Stimulated activated memory B cell treated with anti-CD40 and anti-IgM and Interleukin-4, amounts not matched to agents 10 μg/mL and 1 μg/mL and 100 μg/mL, for 72 hours (primary cell): ENCODE measurements around the gene SVIL.
"Not testable (repeated sequence)": the region's sequence is repeated elsewhere in the genome, so short reads cannot be mapped to it uniquely, and the experiment has no call there.

Source experiments
- ATAC-seq: fragments of 150-1000 bp; cut with Tn5 transposase; 2 replicates; pipeline ENCODE4 v1.10.0; 2021
- H3K27ac Mint-ChIP-seq: one replicate; pipeline ENCODE4 v1.8.0; 2022; ENCODE audit warnings: mild to moderate bottlenecking, mixed read lengths
- H3K27me3 Mint-ChIP-seq: one replicate; pipeline ENCODE4 v1.8.0; 2022; ENCODE audit warnings: mixed read lengths
- H3K36me3 Mint-ChIP-seq: one replicate; pipeline ENCODE4 v1.8.0; 2022; ENCODE audit warnings: mixed read lengths
- H3K4me1 Mint-ChIP-seq: one replicate; pipeline ENCODE4 v1.8.0; 2022; ENCODE audit warnings: mixed read lengths
- H3K4me3 Mint-ChIP-seq: one replicate; pipeline ENCODE4 v1.8.0; 2022; ENCODE audit warnings: mild to moderate bottlenecking, moderate library complexity, mixed read lengths
- H3K9me3 Mint-ChIP-seq: one replicate; pipeline ENCODE4 v1.8.0; 2022; ENCODE audit warnings: mixed read lengths

The SVIL gene

DNA sequence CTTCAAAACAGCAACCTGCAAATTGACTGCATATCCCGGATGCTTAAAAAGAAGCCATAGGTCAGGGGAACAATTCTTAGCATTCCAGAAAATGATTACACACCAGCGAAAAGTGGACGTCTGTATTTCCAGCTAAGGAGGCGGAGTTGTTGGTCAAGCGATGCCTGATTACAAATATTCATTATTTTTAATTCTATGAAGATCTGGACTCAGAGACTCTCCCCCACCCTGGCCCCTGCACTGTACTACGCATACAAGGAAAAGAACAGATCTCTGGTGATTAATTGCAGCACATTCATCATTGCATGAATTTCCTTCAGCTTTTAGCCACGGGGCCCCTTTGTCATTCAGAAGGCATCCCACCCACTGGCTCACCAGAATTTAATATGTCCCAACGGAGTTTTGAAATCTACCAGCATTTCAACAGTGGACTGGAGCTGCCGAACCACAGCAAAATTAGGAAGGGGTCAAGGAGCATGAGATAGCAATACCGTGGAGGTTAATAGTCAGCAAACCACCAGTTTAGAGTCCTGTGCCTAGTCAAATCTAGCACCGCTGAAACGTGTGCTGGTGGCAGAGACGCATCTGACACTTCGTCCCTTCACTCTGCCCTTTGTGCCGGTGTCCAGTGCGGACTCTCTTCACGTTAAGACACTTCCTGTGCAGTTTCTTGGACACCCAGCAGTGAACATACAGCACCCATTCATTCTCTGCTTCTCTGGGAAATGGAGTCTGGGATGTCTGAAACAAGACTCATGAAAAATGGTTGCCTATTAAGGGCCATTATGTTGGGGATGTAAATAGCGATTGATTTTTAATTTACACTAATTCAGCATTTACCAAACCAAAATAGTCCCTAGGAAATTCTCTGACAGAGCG lies 46.8 kb downstream of the SVIL start:
- H3K4me3 Mint-ChIP-seq, H3K9me3 Mint-ChIP-seq, ATAC-seq, H3K27me3 Mint-ChIP-seq, H3K27ac Mint-ChIP-seq, H3K4me1 Mint-ChIP-seq, H3K36me3 Mint-ChIP-seq: not testable (repeated sequence)

DNA sequence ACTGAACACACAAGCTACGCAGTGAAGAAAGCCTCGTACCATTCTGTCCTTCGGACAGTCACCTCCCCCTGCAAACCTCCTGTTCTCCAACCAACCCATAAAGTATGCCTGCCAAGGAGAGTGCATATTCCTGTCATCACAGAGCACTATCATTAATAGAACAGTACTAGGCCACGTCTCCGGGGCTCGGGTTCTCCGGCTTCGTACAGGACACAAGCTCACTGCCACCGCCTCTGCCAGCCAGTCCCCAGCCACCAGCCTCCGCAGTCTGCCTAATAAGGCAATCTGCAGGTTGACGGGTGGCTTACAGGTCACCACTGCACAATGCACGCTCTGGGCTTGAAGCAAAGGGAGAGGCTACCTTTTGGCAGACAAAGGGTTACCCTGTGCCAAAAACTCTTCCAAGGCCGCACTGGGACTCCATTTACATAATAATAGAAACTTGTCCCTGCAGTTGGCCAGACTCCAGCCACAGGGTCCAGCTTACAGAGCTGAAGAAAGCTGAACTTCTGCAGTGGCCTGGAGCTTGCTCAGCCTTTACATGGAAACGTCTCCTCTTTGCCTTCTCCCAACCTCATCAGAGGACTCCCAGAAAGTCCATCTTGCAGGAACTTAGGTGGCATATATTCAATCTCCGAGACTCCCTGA lies 47.5 kb downstream of the SVIL start:
- not testable (repeated sequence) for H3K9me3 Mint-ChIP-seq, H3K4me1 Mint-ChIP-seq, ATAC-seq, H3K27me3 Mint-ChIP-seq, H3K4me3 Mint-ChIP-seq, H3K27ac Mint-ChIP-seq, H3K36me3 Mint-ChIP-seq

DNA sequence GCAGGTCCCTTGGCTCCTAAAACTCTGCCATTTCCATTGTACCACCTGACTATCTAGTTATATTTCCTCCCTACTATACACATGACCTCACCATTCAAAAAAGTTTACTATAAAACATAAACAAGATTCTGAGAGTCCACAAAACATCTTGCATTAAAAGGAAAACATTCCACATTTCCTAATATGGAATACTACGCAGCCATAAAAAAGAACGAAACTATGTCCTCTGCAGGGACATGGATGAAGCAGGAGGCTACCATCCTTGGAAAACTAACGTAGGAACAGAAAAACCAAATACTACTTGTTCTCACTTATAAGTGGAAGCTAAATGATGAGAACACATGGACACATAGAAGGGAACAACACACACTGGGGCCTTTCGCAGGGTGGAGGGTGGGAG lies 48.3 kb downstream of the SVIL start:
- H3K4me3 Mint-ChIP-seq: no peak overlapping the region
- no peak for ATAC-seq
- no peaks in the 10 kb centered on the region for H3K27me3 Mint-ChIP-seq
- H3K9me3 Mint-ChIP-seq: peaks cover 3% of the 10 kb centered on the region
- no peaks in the 10 kb centered on the region for H3K36me3 Mint-ChIP-seq
- H3K4me1 Mint-ChIP-seq: no peaks in the 10 kb centered on the region
- H3K27ac Mint-ChIP-seq: no peak overlapping the region

DNA sequence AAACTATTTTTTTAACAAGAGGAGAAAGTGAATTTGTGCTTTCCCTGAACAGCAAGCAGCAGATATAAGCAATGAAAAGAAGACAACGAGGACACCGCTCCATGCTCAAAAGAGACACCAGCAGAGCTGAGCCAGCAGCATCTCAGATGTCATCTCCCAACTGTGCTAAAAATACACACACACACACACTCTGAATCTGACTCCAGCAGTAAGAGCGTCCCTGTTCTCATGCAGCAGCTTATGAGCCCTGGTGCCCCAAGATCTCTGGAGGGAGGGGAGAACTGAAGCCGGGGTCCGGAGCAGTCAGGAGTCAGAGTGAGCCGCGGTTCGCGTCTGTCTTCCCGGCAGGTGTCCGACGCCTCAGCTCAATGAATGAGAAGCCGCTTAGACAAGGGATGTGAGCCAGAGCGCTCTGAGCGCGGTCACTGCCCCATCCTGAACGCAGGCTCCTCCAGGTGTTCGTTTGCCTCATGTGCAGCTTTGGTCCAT lies 49.2 kb downstream of the SVIL start:
- H3K27ac Mint-ChIP-seq: no peak overlapping the region
- H3K27me3 Mint-ChIP-seq: no peaks in the 10 kb centered on the region
- no peak overlapping the region for H3K4me3 Mint-ChIP-seq
- no peaks in the 10 kb centered on the region for H3K36me3 Mint-ChIP-seq
- ATAC-seq: no peak
- peaks cover 3% of the 10 kb centered on the region for H3K9me3 Mint-ChIP-seq
- H3K4me1 Mint-ChIP-seq: no peaks in the 10 kb centered on the region

DNA sequence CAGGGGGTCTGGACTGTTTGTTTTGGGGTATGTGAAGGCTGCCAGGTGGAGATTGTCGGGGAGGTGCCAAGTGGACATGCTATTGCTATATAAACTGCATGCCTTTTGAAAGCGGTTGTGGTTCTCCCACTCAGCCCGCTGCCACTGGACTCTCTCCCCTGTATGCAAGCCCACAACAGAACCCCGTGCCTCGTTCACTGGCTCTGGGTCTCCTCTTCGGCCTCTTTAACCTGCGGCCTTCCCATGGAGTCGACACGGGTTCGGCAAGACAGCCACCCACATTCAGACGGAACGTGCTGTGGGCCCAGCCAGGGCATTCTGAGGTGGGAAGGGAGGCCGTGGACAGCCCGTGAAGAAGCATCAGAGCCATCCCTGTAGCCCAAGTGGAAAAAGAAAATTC lies 50.3 kb downstream of the SVIL start:
- H3K27me3 Mint-ChIP-seq: no peaks in the 10 kb centered on the region
- no peak for ATAC-seq
- H3K36me3 Mint-ChIP-seq: no peaks in the 10 kb centered on the region
- no peaks in the 10 kb centered on the region for H3K4me1 Mint-ChIP-seq
- H3K4me3 Mint-ChIP-seq: no peak overlapping the region
- peaks cover 3% of the 10 kb centered on the region for H3K9me3 Mint-ChIP-seq
- H3K27ac Mint-ChIP-seq: no peak overlapping the region

DNA sequence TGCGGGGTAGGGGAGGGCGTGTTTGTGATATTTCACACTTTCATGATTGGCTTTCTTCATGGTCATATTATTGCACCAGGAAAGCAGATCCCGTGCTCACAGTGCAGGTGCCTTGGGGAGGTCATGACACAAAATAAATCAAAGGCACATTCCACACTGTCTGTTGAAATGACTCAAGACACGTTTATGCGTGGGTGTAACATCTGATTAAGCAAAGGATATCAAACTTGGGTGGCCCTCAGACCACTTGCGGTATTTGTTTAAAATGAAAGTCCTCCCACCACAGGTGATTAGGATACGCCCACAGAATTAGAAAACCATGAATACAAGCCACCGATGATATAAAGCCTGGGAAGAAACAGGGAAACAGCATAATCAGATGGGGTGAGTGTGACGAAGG lies 51.1 kb downstream of the SVIL start:
- no peaks in the 10 kb centered on the region for H3K4me1 Mint-ChIP-seq
- no peak for ATAC-seq
- H3K4me3 Mint-ChIP-seq: no peak overlapping the region
- no peak overlapping the region for H3K27ac Mint-ChIP-seq
- no peaks in the 10 kb centered on the region for H3K36me3 Mint-ChIP-seq
- peaks cover 3% of the 10 kb centered on the region for H3K9me3 Mint-ChIP-seq
- no peaks in the 10 kb centered on the region for H3K27me3 Mint-ChIP-seq

DNA sequence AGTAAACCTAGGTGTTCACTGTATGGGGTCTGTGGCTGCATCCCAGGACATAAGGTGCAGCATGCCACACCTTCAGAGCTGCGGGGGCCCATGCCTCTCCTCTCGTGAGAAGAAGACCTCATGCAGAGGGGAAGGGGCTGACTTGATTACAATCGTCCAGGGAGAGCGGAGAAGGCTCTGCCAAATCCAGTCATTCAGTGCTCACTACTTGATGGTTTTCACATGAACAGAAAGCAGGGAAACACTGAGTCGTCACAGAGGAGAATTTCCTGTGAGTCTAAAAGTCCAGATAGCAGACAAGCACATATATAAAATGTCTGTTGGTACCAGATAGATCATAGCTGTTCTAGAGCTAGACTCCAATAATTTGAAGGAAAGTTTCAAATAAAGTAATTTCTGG lies 52.0 kb downstream of the SVIL start:
- H3K4me3 Mint-ChIP-seq, H3K9me3 Mint-ChIP-seq, ATAC-seq, H3K27ac Mint-ChIP-seq, H3K36me3 Mint-ChIP-seq, H3K4me1 Mint-ChIP-seq, H3K27me3 Mint-ChIP-seq: not testable (repeated sequence)

DNA sequence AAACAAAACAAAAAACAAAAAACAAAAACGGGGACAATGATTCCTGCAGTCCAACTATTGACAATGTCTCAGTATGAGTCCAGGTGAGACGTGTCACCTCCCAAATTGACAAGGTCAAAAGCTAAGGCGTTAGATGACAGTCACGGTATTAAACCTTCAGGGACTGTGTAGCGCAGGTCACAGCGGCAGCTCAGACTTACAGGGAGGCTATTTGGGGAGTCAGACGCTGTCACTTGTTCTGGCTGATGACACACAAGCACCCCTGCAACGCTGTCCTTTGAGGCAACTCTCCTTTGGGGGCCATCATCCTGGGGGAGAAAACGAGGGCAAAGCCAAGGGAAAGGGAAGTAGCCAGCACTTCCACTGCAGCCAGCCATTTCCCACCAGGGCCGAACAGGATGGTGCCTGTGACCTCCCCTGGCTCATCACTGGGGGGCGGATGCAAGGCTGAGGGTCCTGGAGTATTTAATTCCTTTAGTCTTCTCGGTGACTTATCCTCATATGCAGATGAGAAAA lies 55.3 kb downstream of the SVIL start:
- Mint-ChIP-seq H3K27ac (no peak overlapping the region), H3K36me3 (no peaks in the 10 kb centered on the region), H3K9me3 (no peaks in the 10 kb centered on the region), H3K4me1 (no peaks in the 10 kb centered on the region), H3K4me3 (no peak overlapping the region), H3K27me3 (no peaks in the 10 kb centered on the region)
- ATAC-seq: no peak

DNA sequence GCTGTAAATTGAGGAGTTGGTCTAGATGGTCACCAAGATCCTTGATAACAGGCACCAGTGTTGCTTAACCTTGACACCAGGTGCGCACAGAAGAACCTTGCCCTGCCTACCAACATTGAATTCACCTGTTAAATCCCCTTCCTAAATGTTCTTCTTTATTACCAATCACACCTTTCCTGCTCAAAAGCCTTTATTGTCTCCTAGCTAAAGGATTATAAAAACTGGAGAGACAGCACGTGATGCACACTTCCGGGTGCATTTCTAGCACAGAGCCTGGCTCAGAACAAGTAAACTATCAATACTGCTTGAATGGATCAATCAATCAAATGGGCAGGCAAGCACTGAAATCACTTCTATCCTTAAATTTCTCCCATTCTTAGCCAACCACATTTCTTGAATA lies 56.3 kb downstream of the SVIL start:
- no peak for ATAC-seq
- no peak overlapping the region for H3K4me3 Mint-ChIP-seq
- H3K27me3 Mint-ChIP-seq: no peaks in the 10 kb centered on the region
- no peak overlapping the region for H3K27ac Mint-ChIP-seq
- no peaks in the 10 kb centered on the region for H3K36me3 Mint-ChIP-seq
- no peaks in the 10 kb centered on the region for H3K4me1 Mint-ChIP-seq
- H3K9me3 Mint-ChIP-seq: no peaks in the 10 kb centered on the region

DNA sequence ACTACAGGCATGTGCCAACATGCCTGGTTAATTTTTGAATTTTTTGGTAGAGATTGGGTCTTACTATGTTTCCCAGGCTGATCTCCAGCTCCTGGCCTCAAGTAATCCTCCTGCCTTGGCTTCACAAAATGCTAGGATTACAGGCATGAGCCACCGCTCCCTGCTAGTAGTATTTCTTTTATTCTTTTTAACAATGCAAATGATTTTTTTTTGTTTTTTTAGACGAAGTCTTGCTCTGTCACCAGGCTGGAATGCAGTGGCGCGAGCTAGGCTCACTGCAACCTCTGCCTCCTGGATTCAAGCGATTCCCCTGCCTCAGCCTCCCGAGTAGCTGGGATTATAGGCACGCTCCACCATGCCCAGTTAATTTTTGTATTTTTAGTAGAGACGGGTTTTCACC lies 58.1 kb downstream of the SVIL start:
- Mint-ChIP-seq H3K9me3 (no peaks in the 10 kb centered on the region), H3K4me1 (no peaks in the 10 kb centered on the region), H3K27me3 (no peaks in the 10 kb centered on the region), H3K4me3 (no peak overlapping the region), H3K27ac (no peak overlapping the region), H3K36me3 (no peaks in the 10 kb centered on the region)
- ATAC-seq: no peak

DNA sequence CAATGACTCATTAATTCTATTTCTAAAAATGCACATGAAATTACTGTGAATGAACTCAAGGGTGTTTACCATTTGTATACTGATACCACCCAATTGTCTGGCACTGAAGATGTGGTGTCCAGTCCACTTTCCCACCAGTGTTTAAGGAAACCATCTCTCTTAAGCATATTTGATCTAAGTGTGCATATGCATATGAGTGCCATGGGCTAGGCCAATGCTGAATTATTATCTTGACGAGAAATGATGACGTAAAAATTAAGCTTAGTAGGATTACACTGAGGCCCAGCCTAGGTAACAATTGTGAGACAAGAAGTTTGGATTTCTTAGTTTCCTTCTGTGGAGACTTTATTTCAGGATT lies 59.7 kb downstream of the SVIL start:
- Mint-ChIP-seq H3K27me3 (no peaks in the 10 kb centered on the region), H3K27ac (no peak overlapping the region), H3K9me3 (no peaks in the 10 kb centered on the region), H3K4me1 (no peaks in the 10 kb centered on the region), H3K36me3 (no peaks in the 10 kb centered on the region), H3K4me3 (no peak overlapping the region)
- ATAC-seq: no peak

DNA sequence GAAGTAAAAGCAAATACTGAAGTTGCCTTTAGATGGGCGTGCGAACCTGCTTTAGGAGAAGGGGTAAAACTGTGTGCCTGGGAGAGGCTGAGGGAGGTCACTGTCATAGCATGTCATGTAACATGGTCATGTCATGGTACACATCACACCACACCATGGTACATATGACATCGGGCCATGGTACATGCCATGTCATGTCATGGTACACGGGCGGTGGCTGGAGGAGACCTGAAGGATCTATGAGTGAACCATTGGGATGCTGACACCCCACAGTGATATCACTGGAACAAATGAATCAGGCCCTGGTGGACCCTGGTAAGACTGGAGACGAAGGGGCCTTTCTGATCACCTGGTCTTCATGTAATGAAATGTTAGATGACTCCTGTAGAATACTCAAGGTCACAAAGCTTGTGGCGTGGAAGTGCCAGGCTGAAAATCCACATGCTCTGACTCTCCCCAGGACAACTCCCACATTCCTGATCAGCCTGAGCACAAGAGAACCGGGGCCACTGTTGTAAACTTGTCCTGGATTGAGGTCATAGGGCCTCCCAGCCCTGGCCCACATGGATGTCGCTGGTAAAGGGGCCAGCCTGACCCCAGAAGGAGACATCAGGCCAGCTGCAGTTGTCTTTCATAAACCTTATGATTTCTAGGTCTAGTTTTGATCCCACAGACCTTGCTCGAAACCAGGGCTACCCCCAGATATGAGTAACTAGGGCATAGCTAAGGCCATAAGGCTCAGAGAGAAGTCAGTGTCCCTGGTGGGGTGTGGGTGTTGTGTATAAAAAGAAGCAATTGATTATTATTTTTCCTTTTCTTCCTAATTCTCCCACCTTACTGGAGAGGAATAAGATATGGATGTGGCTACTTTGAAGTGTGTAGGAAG lies 60.3 kb downstream of the SVIL start:
- not testable (repeated sequence) for H3K36me3 Mint-ChIP-seq, H3K9me3 Mint-ChIP-seq

DNA sequence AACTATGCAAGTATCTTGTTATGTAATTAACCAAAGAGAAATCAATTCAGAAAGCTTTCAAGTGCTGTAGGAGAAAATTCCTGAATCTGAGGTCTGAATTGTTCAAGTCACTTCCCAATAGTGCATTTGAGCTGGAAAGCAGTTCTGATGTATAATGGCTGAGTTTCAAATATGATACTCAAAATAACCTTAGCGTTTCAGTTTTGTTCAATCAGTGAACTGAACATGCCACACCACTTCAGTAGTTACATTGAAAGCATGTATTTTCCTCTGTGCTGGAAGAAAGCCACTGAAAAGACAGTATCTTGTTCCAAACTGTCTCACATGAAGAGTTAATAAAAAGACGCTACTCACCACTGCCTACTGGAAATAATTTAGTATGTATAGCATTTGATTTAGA lies 64.5 kb downstream of the SVIL start:
- not testable (repeated sequence) for H3K36me3 Mint-ChIP-seq, H3K4me3 Mint-ChIP-seq, H3K27me3 Mint-ChIP-seq, H3K27ac Mint-ChIP-seq, ATAC-seq, H3K4me1 Mint-ChIP-seq, H3K9me3 Mint-ChIP-seq

More for the DNA sequence above, 60.3 kb downstream of the SVIL start:
- not testable (repeated sequence) for H3K4me3 Mint-ChIP-seq, H3K4me1 Mint-ChIP-seq, H3K27me3 Mint-ChIP-seq, H3K27ac Mint-ChIP-seq, ATAC-seq

DNA sequence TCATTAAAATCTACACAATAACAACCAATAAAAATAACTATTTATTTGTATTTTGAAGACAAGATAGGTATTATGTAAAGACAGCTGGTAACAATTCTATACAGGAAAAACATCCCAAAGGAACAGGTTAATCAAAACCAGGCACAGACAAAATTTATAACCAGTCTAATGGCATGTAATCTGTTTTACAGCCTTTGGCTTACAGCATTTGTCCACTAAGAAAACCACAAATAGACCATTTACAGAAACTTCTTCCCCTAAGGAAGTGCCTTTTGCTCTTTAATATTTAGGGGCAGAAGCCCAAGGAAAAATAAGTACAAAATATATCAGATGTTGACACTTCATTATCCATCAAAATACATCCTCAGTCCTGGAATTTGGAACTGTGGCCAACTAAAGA lies 65.0 kb downstream of the SVIL start:
- no peaks in the 10 kb centered on the region for H3K36me3 Mint-ChIP-seq
- H3K27me3 Mint-ChIP-seq: no peaks in the 10 kb centered on the region
- H3K4me1 Mint-ChIP-seq: no peaks in the 10 kb centered on the region
- no peak overlapping the region for H3K4me3 Mint-ChIP-seq
- ATAC-seq: no peak
- no peaks in the 10 kb centered on the region for H3K9me3 Mint-ChIP-seq
- no peak overlapping the region for H3K27ac Mint-ChIP-seq

DNA sequence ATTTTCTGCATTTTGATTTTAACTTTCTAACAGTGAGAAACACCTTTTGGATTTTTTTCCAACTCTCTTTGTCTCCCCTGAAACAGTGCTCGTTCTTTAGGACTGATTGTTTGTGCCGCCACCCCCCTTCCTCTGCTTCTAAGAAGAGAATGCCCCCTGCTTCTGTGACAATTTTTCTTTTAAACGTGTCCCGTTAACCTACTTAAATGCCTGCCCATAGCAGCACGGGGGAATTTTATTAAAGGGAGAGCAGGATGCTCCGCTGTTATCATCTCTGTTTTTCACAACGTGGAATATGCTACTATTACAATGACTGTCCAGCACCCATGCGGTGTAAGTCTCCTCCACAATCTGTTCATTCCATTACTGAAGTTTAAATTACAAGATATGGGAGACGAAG lies 67.8 kb downstream of the SVIL start:
- H3K27me3 Mint-ChIP-seq: no peaks in the 10 kb centered on the region
- no peak overlapping the region for H3K4me3 Mint-ChIP-seq
- no peaks in the 10 kb centered on the region for H3K36me3 Mint-ChIP-seq
- no peak for ATAC-seq
- H3K27ac Mint-ChIP-seq: no peak overlapping the region
- H3K9me3 Mint-ChIP-seq: peaks cover 4% of the 10 kb centered on the region
- peaks cover 6% of the 10 kb centered on the region for H3K4me1 Mint-ChIP-seq
